HepG2 (cell line): ENCODE results near the gene PMFBP1. TPM values are rescaled to one million over a fixed set of nuclear protein-coding genes. Genes with fewer than 3 reads are reported as not detected.

Experiments used
- HDAC6 ChIP-seq: fragments of 200-600 bp; sonication (generic); IDR thresholded peaks from 2 replicates; pipeline ENCODE4 v1.7.0; 2017; ENCODE audit warnings: mild to moderate bottlenecking, antibody characterized with exemption, low read length, low read depth
- PCBP1 ChIP-seq: fragments of 200-400 bp; formaldehyde crosslinking; IDR thresholded peaks from 2 replicates; pipeline ENCODE4 v1.6.1; 2017; ENCODE audit warnings: mild to moderate bottlenecking, low read depth, low read length, borderline replicate concordance
- PRDM10 ChIP-seq: sonication (generic); formaldehyde crosslinking; IDR thresholded peaks from 2 replicates; pipeline ENCODE4 v1.4.0; 2020; ENCODE audit warnings: low read depth, missing genetic modification reagents
- PREB ChIP-seq: sonication (generic); formaldehyde crosslinking; IDR thresholded peaks from 2 replicates; pipeline ENCODE4 v1.4.0; 2020; ENCODE audit warnings: missing genetic modification reagents
- ZNF138 ChIP-seq: sonication (generic); formaldehyde crosslinking; IDR thresholded peaks from 2 replicates; pipeline ENCODE4 v1.5.0; 2020; ENCODE audit warnings: mild to moderate bottlenecking, low read depth, missing genetic modification reagents
- ZNF276 ChIP-seq: sonication (generic); formaldehyde crosslinking; IDR thresholded peaks from 2 replicates; pipeline ENCODE4 v1.4.0; 2020; ENCODE audit warnings: mild to moderate bottlenecking, low read depth, missing genetic modification reagents
- polyA plus RNA-seq, 8 experiments: library from polyadenylated mRNA; depleted of rRNA in 3 of 8; stranded (reverse) in 7 of 8; unstranded in 1 of 8; fragments of >200 nt; fragmentation: Illumina TruSeq in 4 of 8; extraction: Trizol in 4 of 8; gene quantifications; 2 replicates each; pipeline versions ENCODE4 v1.2.1 to v1.2.3, GENCODE V29; 2011 to 2016; ENCODE audit warnings: low read depth in 4 of 8, missing spikeins in 1 of 8, mixed read lengths in 1 of 8; ENCODE audit not compliant: insufficient read depth in 1 of 8
- total RNA-seq, 5 experiments: library from RNA; depleted of rRNA; stranded (reverse); fragments of >200 nt; fragmentation: Illumina TruSeq; extraction: Trizol; gene quantifications; 2 replicates each; pipeline ENCODE4 v1.2.3, GENCODE V29; 2016; ENCODE audit warnings: low read depth in 1 of 5
- TF ChIP-seq, protein P1 (sequence below): sonication (generic); formaldehyde crosslinking; IDR thresholded peaks from 2 replicates; pipeline ENCODE4 v1.5.0; 2020; ENCODE audit warnings: missing genetic modification reagents, mild to moderate bottlenecking, borderline replicate concordance

The PMFBP1 gene
- total and polyA plus RNA-seq, 2 of the 13 experiments (the other 11 are each of a cell fraction or from before 2014, with no cell fraction given): 1.9 to 3.8 TPM

- TF ChIP-seq ZNF276 (CRISPR knock-in tag) (no peak), HDAC6 (no peak), PCBP1 (no peak), ZNF138 (no peak), PREB (no peak), PRDM10 (CRISPR knock-in tag) (no peak)
- TF ChIP-seq, protein P1, sequence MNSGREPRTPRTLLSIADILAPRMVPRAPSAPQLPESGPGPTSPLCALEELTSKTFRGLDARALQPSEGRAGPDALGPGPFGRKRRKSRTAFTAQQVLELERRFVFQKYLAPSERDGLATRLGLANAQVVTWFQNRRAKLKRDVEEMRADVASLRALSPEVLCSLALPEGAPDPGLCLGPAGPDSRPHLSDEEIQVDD (CRISPR knock-in tag): 0 out of 2 replicates have a peak, but pooled peaks have one; percentile 63
Measured at GRCh38 chr16:72094266-72094610, 77.7 kb downstream of the PMFBP1 start (continued).
